ENCODE measurements around the gene MYBBP1A.

DNA sequence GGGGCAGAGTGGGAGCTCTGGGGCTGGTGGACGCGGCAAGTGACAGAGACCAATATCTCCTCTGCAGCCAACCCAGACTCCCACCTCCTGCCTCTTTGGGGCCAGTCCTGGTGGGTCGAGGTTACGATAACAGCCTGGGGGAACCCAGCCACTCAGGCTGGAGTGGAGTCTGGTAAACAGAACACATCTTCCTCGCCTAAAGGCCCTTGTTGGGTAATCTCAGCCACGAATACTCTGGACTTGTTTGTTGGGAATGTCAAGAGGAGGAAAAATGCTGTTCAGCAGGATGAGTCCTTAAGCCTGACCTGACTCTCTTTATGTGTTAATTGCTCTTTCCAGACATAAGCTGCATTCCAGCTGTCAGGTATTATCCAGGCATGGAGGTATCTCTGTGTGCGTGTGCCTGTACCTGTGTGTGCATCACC, 64.5 kb downstream of the MYBBP1A start:
- TF ChIP-seq, protein P1, sequence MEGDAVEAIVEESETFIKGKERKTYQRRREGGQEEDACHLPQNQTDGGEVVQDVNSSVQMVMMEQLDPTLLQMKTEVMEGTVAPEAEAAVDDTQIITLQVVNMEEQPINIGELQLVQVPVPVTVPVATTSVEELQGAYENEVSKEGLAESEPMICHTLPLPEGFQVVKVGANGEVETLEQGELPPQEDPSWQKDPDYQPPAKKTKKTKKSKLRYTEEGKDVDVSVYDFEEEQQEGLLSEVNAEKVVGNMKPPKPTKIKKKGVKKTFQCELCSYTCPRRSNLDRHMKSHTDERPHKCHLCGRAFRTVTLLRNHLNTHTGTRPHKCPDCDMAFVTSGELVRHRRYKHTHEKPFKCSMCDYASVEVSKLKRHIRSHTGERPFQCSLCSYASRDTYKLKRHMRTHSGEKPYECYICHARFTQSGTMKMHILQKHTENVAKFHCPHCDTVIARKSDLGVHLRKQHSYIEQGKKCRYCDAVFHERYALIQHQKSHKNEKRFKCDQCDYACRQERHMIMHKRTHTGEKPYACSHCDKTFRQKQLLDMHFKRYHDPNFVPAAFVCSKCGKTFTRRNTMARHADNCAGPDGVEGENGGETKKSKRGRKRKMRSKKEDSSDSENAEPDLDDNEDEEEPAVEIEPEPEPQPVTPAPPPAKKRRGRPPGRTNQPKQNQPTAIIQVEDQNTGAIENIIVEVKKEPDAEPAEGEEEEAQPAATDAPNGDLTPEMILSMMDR (IDR thresholded peaks at IDR 0.05 in 8 of 11, conservative IDR thresholded peaks at IDR 0.05 in 3 of 11) = no peak
- no peak for TF ChIP-seq POLR2A (IDR thresholded peaks at IDR 0.05)
- no peak for TF ChIP-seq POLR2AphosphoS5 (IDR thresholded peaks at IDR 0.05)
